ENCODE data around the gene MYCBPAP. TPM values are rescaled to one million over a fixed set of nuclear protein-coding genes. Genes with fewer than 3 reads are reported as not detected.

MYCBPAP gene
- total and polyA plus RNA-seq, 2 donors (not counting 3 experiments of a cell fraction or from before 2014, with no cell fraction given), result 0.40 to 0.66 TPM

- ChIA-PET CTCF (interaction anchor here (1.3 kb wide), 1 partner anchor 14 kb away, joined by 4 read pairs; no protein-coding TSS in a partner anchor), POLR2A (no interaction called here)
- Histone ChIP-seq H3K36me3 (ENCODE audit: control insufficient read depth in 2 of 2, extremely low read depth in 1 of 2, insufficient read depth in 2 of 2, low read length in 2 of 2) (no peaks in the 10 kb centered on the region), H4K20me1 (replicated peaks; ENCODE audit: control insufficient read depth, extremely low read depth, insufficient read depth, low read length) (no peaks in the 10 kb centered on the region), H3K4me2 (ENCODE audit: insufficient read depth, low read length) (no peak overlapping the region), H3K4me3 (replicated peaks in 1 of 3; ENCODE audit: insufficient read depth in 1 of 3, low read depth in 1 of 3, low read length in 3 of 3) (no peak overlapping the region), H3K9me1 (replicated peaks; ENCODE audit: control insufficient read depth, extremely low read depth, insufficient read depth, low read length) (no peaks in the 10 kb centered on the region), H3K27me3 (ENCODE audit: control insufficient read depth in 2 of 2, insufficient read depth in 2 of 2, low read length in 2 of 2) (peaks cover 18 to 25% of the 10 kb centered on the region in 2 experiments), H3K27ac (ENCODE audit: insufficient read depth, low read depth, low read length) (no peak overlapping the region), H3K79me2 (ENCODE audit: control insufficient read depth, insufficient read depth, low read length) (no peaks in the 10 kb centered on the region), H3K9ac (replicated peaks; ENCODE audit: extremely low read depth, insufficient read depth, low read length) (no peak overlapping the region), H3K9me3 (replicated peaks; ENCODE audit: control insufficient read depth, insufficient read depth, low read length) (no peaks in the 10 kb centered on the region), H2AFZ (ENCODE audit: low read depth, low read length) (no peak overlapping the region), H3K4me1 (ENCODE audit: control insufficient read depth, extremely low read depth, insufficient read depth, low read length) (no peaks in the 10 kb centered on the region)
- no peak for FAIRE-seq
- BruUV-seq (replicated peaks), result no TSS peak
- no peak for TF ChIP-seq FOS (IDR thresholded peaks at IDR 0.05; ENCODE audit: borderline replicate concordance, insufficient read depth, low read length)
- no peak for TF ChIP-seq JUN (IDR thresholded peaks at IDR 0.05; ENCODE audit: borderline replicate concordance, insufficient read depth, insufficient read length, low read depth)
- no peak for TF ChIP-seq POLR2AphosphoS5 (IDR thresholded peaks at IDR 0.05; ENCODE audit: insufficient read depth, low read depth, low read length)
- no peak for TF ChIP-seq EZH2 (IDR thresholded peaks at IDR 0.05; ENCODE audit: borderline replicate concordance, low read depth, low read length, severe bottlenecking)
- TF ChIP-seq CTCF (IDR thresholded peaks at IDR 0.05; ENCODE audit: extremely low read depth in 1 of 2, insufficient read depth in 1 of 2, low read depth in 1 of 2, low read length in 2 of 2), result no peak
- no peak for TF ChIP-seq GATA2 (IDR thresholded peaks at IDR 0.05; ENCODE audit: insufficient read depth, insufficient read length, low read depth, low read length)
- TF ChIP-seq MYC (IDR thresholded peaks at IDR 0.05; ENCODE audit: low read depth, low read length), result no peak
- TF ChIP-seq MAX (IDR thresholded peaks at IDR 0.05; ENCODE audit: insufficient read depth, insufficient read length), result no peak
- no peak for TF ChIP-seq POLR2A (IDR thresholded peaks at IDR 0.05; ENCODE audit: low read depth, low read length)
- intact Hi-C loops (cut with micrococcal nuclease), result no loop called here
- dilution Hi-C loops (cut with MboI; ENCODE audit: extremely low pct_ligation_motif_present, low sequenced_read_pairs), result no loop called here
- no peak for DNase-seq (ENCODE audit: low read depth, low spot score)
Measured at GRCh38 chr17:50465171-50465570, 43.1 kb upstream of the MYCBPAP start.

Data from endothelial cell of umbilical vein (primary cell).